GM21390 (cell line): ENCODE data around the gene HOXD8.

Experiments
- ATAC-seq: cut with Tn5 transposase; IDR thresholded peaks from one replicate; pipeline ENCODE4 v1.9.1; 2021; ENCODE audit not compliant: unreplicated experiment

The HOXD8 gene

DNA sequence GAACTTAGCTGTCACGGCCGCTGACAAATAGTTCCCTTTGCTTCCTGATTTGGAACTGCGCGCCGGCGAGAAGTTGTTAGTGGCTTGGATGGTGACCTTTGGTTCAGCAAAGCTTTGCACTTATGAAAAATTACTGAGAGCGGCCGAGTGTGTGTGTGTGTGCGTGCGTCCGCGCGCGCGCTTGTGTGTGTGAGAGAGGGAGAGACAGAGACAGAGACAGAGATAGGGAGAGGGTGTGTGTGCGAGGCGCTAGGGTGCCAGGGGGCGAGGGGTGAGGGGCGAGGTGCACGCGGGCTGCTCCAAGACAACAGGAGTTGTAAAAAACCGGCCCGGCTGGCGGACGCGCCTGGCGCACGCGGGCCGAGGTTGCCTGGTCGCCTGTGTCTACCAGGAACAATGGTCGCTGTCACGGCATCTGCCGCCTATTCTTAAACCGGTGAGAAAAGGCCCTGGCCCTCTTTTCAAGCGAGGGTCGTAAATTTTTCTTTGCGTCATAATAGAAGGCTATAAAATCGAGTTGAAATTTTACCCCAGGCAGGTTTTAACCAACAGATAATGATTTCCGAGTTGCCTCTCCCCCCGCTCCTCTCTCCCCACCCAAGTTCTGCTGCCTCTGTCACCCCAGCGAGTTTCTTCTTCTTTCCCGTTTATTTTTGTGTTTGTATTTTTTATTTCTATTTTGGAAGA is 28.1 kb downstream of the HOXD8 start:
- ATAC-seq, result no peak

DNA sequence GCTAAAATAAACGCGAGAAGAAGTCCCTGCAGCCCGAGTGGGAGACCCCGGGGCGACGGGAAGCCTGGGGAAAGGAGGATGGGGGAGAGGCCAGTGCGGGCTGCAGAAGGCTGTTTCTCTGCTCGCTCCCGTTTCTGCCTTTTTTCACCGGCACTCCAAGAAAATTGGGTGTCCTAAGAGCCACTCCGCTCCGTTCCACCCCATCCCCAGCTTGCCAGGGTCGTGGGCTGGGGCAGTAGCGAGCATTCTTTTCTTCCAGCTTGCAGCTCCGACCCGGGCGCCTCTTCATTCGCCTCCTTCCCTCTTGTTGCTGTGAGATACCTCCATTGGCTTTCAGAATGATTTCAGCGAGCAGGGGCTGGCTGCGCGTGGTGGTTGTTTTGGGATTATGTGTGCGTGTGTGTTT is 28.7 kb downstream of the HOXD8 start:
- ATAC-seq, result no peak

DNA sequence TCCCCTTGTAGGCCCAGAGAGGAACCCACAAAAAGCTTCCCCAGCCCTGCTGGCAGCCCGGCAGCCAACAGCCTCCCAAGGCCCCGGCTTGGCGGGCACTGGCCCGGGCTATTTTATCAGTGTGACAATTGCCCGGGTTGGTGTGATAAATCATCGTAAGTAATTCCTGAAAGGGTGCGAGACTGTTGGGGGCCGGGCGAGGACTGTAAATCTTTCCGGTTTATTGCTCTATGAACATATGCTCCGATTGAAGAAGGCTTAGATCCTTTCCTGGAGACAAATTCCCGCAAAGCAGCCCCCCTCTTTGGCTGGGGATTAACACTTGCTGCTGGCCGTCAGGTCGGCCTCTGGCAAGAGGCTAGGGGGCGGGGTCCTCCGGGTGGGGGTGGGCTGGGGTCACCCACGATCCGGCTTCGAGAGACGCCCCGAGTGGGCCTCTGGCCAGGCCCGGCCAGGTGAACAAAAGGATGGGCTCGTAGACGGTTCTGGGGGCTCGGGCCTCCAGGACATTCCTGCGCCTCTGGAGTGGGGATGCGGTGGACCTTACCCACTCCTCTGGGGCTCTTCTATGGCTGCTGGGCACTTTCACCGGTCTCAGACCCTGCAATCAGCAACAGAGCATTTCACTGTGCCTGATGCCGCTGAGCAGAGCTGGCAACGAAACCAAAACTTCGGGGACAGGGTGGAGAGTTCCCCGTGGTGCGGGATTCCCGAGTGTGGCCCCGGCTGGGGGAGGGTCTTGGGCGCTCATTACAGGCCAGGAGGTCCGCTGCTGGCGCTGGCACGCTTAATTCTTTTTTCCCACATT is 29.6 kb downstream of the HOXD8 start:
- ATAC-seq, result no peak

DNA sequence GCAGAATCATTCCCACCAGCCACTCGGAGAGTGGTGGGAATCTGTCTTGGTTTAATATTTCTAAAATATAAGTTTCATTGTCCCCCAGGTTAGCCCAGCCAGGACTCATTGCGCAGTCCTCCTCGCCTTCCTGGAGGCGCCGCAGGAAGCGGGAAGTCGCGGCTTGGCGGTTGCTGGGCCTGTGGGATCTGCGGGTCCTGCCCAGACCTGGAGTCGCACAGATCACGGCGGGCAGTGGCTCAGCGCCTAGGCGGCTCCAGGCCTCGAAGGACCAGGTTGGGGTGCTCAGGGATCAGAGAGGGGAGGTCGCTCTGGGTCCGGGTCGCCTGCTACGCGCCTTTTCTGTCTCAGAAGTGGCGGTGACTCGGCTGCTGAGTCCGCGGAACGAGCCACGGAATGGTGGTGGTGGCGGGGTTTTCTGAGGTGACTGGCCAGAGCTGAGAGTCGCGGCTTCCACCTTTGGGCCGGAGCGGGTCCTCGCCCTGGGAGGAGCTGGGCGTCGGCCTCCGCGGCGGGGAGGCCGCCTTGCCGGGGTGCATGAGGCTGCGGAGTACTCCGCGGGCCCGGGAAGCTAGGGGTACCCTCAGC is 30.3 kb downstream of the HOXD8 start:
- no peak for ATAC-seq

DNA sequence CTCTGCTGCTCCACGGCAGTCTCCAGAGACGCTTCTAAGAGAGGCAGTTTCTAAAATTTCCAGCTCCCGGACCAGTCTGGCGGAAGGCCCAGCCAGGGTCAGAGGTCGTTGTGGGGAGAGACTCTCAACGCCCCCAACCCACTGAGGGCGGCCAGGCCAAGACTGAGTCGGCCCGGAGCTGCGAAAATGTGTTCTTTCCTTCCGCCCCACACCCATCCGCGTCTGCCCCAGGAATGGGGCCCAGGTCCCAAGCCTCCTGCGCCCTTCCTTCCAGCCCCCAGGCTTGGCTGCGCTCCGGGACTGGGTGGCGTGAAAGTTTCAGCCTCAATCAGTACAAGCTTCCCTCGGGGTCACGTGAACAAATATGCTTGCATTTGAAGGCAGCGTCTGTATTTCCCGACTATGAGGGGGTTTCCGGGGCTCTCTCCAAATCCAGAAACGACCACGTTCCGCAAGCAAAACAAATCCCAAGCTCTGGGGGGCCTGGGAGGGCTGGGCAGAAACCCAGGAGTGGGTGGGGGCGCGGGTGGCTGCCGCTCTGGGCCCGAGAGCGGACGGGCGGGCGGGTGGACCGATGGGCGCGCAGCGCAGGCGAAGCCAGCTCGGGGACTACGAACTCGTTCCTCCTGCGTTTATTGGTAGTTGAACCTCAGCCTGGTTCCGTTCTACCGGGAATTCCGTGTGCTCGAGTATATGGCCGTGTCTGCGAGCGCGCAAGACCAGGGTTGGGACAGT is 30.9 kb downstream of the HOXD8 start:
- ATAC-seq, result no peak

DNA sequence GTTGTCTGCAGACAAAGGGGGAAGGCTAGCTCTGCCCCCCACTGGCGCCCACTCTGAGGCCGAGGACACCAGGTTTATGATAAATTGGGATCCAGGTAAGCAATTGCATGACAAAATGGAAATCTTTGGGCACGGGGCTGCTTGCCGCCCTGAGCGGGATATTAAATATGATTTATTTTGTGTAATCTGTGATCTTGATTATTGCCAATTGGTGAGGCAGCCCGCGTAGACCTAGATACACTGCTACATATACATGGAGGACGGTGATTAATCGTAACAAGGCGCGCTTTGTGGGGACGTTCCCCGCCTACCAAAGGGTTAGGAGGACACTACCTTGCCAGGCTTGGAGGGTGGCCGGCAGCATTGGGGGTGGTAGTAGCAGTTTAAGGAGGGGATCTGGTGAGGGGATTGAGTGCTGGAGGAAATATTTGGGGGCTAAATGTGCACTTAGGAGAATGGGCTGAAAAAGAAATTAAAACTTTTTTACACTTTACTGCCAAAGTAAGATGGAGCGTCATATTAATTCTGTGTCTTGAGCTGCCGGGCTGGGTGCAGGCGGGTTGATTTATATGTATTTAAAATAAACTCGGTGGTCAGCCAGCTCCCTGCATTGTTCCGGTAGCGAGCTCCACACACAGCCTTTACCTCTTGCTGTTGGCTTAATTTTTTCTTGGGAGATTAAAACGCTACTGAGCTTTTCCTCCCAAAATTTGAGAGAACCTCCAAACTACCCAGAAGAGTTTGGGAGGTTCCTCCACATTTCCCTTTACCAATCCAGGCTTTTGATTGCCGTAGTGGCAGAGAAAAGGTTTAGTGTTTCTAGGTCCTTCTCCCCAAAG is 31.7 kb downstream of the HOXD8 start:
- no peak for ATAC-seq

DNA sequence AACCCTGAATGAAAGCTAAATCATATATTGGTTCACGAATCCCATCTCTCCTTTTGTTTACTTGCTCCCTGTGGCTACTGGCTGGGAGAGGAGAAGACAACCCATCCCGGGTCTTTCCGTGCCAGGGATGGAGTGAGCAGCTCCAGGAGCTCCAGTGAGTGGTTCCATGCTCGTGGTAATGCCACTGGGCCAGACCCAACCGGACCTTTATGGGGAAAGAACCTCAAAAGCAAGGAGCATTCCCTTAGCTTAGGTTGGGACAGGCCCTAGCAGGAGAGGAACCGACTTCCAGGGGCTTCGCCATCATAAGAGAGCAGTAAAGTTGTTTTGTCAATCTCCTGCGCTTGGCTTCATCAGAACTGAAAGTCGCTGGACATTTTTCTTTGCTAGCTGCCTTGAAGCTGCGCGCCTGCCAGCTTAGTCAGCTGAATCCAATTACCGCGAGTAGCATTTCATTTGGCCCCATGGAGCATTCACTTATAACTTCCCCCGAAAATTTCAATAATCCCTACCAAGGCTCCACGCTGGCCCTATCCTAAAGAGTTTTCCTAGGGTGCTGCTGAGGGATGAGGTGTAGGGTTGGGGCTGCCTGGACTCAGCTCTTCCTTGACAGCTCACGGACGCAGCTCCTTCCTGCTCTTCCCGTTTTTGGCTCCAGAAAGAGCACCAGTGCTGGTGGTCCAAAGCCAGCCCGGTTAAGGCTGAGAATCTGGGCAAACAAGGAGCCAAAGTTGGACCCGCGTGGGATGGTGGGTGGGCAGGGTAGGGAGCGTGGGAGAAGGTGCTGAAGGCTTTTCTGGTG is 32.5 kb downstream of the HOXD8 start:
- no peak for ATAC-seq

DNA sequence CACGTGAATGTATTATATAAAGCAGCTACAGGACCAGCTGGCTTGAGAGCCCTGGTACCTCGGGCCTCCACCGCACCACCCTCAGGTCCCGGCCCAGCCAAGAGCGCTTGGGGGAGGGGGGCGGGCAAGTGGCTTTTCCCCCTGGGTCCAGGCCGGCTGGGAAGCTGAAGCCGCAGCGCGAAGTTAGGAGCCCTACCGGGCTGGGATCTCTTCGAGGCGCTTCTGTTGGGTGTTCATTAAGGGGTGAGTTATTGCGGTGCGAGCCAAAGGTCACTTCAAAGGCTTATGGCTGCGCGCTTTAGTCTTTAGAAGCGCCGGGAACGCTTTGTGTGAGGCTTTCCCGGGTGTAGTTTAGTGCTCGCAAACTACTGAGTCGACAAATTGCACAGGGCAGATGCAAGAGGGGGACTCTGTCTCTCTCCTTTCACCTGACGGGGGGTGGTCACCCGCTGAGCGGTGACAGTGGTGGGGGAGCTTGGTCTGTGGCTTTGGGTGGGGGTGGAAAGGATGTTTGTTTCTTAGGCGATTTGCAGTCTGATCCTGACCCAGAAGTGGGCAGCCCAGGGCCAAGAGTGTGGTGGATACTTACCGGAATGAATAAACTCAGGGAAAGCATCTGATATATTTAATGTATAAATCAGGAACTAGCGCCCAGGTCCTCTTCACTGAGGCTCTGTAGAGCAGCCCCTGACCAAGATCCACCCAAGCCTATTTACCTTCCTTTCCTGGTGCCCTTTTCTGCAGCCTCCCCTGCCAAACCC is 33.6 kb downstream of the HOXD8 start:
- no peak for ATAC-seq

DNA sequence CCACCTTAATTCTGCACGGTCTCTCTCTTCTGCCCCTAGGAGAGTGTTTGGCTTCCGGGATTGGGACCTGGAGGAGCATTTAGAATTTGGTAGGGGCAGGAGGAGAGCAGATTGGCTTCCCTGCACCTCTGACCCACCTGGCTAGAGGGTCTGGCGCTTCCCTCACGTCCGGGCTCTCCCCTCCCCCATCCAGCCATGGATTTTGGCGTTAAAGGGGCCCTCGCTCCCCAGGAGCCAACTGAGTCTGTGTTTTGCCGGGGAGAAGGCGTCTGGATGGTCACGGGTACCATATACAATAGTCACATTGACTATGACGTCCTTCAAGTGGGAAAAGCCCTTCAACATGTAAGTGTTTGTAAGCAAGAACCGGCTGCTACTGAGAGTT is 34.2 kb downstream of the HOXD8 start:
- ATAC-seq, result no peak

DNA sequence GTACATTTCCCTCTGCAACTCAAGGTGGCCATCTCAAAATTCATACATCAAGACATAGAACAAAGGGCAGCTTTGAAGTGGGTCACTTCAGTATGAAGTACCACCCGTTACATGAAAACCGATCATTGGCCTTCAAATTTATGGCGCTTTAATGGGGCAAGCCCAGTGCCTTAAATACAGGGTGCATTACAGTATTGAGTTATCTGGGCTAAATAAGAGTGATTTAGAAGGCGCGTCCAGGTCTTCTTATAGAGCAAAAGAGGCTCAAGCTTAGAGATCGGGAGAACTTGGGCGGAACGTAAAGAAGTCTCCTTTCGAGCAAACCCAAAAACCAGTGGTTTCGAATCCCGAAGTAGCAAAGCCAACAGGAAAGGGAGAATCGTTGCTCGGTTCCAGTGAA is 34.7 kb downstream of the HOXD8 start:
- no peak for ATAC-seq

DNA sequence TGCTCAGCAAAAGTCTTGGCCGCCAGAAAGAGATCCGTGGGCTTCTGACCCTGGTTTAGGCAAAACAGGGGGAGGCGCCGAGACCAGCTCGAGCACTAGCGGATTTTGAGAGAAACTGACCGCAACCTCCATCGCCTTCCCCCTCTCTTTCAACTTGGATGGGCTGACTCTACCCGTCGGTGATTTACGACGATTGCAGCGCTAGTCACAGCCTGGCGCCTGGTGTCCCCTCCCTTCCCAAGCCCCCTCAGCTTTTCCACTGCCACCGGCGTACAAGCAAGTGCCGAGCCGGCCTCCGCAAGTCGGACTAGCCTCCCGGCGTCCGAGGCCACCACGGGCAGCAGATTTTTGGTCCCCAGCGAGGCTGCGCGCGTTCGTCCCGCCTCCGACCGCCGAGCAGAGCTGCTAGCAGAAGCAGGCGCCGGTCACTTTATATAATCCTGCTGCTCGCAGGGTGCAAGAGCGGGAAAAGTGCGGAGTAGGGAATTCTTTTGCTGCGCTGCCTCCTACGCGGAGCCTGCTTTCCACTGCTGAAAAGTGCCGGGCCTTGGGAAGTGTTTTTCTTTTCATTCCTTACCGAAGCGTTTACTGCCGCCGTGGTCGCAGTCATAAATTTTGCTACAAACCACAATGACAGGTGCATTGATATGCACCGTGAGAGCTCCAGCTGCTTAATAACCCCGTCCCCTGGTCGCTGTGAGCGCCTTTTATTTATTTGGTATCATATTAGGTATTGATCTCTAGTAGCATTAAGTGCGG is 35.3 kb downstream of the HOXD8 start:
- ATAC-seq, result no peak

DNA sequence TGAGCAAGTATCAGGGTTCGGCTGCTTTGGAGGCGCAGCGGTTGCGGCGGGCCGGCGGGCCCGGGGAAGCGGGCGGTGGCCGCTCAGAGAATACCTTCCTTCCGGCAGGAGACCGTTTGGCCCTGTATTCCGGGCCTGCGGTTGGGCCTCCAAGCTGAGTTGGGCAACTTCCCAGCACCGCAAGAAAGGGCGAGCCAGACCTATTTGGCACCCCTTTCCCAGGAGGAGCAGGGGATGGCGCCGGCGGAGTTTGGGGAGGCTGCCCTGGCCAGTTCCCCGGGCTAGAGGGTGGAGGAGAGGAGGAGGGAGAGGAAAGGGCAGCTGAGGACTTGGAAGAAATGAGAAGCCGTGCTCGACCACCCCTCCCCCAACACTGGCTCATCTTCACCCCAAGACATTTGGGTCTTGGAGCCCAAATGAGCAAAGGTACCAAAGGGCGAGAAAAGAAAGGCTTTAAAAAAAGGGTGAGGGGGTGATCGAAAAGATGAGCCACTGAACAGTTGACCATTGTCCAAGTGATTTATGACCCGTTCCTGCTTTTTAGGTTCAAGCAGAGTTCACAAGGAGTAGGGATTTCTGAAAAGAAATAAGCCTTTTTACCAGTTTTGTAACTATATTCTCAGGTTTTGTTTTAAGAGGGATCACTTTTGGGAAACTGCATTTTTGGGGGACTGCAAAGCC is 36.0 kb downstream of the HOXD8 start:
- no peak for ATAC-seq

DNA sequence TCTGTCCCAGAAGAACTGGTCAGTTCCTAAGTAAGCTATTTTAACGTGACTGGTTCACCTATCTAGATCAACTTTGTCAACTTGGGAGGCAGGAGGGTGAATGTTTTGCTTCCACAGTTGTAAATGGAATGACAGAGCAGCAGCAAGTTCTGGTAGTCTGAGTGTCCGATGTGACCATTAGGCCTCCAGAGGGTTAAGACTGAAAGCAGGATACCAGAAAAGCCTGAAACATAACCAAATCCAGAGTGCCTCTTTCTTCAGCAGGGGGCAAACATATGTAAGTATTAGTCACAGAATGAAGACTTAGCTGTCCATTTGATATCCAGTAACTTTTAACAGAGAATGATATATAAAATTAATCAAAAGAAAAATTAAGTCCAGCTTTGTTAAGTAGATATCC is 36.8 kb downstream of the HOXD8 start:
- no peak for ATAC-seq

DNA sequence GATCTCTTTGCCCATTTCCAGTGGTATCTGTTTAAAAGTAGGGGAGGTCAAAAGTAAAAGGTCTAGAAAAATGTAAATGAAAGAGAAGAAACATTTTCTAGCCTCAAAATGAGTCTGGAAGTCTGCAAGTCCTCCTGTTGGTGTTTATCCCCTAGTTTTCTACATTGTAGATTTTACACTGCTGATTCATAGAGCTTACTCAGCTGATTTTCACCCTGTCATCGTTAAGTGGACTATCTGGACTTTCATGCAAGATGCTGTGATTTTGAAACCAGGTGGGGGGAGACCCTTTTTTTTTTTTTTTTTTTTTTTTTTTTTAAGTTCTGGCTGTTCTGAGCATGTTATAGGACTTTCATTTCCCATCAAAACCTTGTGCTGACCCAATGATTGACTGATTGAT is 37.9 kb downstream of the HOXD8 start:
- no peak for ATAC-seq

DNA sequence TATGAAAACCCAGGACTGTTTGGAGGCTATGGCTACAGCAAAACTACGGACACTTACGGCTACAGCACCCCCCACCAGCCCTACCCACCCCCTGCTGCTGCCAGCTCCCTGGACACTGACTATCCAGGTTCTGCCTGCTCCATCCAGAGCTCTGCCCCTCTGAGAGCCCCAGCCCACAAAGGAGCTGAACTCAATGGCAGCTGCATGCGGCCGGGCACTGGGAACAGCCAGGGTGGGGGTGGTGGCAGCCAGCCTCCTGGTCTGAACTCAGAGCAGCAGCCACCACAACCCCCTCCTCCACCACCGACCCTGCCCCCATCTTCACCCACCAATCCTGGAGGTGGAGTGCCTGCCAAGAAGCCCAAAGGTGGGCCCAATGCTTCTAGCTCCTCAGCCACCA is 39.7 kb downstream of the HOXD8 start:
- ATAC-seq, result no peak

DNA sequence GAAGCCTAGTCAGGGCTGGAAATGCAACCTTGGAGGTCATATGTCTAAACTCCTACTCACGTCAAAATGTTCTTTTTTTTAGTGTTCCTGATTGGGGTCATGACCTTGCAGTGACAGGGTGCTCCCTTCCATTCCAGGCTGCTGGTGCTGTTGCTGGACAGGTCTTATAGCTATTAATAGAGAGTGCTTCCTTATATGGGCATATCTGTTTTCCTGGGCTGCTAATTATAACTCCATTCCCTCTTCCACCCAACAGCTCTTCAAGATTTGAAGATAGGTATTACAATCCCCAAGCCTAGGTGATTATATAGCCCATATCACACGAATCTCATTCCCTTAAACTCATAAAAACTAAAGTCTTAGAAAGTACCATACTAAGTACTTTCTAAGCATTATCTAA is 40.2 kb downstream of the HOXD8 start:
- no peak for ATAC-seq

DNA sequence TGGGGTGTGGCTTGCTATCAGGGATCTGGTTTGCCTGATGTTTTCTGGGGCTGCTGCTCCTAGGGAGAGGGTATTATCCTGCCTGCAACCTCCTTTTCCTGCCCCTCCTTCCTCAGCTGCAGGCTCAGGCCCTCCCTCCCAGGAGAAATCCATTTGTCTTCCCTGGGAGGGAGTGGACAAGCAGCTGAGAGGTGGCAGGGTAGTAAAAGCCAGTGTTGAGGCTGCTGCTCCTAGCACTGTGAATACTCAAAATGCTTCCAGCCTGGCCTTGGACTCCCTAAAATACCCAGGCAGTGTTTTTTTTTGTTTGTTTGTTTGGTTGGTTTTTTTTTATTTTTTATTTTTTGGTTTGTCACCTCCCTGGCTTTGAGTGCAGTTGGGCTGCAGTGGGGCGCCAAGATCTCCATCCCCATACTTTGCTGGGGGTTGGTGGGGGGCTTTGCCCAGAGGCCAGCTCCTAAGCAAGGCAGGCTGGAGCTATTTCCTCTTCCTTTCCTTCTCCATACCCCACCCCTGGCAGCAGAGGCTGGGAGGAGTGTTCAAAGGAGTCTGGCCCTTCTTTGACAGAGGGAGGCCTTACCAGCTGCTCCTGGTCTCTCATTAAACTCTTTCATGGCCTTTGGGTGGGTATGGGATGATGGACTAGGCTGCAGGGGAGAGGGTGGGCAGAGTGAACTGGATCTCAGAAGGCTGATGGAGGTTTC is 41.2 kb downstream of the HOXD8 start:
- no peak for ATAC-seq
